ENCODE data around the gene EYA3. TPM values are rescaled to one million over a fixed set of nuclear protein-coding genes. Genes with fewer than 3 reads are reported as not detected.
A peak's percentile ranks its signal among the peaks of the same experiment; 100 is the strongest.
"Not testable (repeated sequence)": the region's sequence is repeated elsewhere in the genome, so short reads cannot be mapped to it uniquely, and the experiment has no call there.

EYA3 gene
- total RNA-seq, 2 experiments from 2014 or later: 29.5 to 32.0 TPM

DNA sequence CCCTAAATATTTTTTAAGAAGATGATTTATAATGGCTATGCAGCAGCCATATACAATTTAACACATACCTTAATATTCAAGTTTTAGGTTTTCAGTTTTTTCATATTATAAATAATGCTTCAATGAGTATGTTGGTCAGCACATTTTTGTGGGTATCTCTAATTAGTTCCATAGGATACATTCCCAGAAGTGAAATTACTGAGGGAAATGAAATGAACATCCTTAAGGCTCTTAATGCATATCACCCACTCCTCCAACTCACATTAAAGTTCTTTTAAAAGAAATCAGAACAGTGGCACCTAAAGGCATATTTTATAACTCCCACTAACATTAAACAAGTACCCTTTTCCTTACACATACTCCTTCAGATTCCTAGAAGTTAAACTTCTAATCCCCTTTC, 56.1 kb downstream of the EYA3 start:
- Mint-ChIP-seq H3K9me3 (no peaks in the 10 kb centered on the region), H3K27ac (no peak overlapping the region), H3K36me3 (ENCODE audit: low read depth) (peaks cover 7% of the 10 kb centered on the region), H3K4me3 (no peak overlapping the region), H3K27me3 (no peaks in the 10 kb centered on the region), H3K4me1 (peaks cover 9% of the 10 kb centered on the region)
- DNase-seq: no peak
- ChIA-PET POLR2A (no interaction called here), CTCF (no interaction called here)

DNA sequence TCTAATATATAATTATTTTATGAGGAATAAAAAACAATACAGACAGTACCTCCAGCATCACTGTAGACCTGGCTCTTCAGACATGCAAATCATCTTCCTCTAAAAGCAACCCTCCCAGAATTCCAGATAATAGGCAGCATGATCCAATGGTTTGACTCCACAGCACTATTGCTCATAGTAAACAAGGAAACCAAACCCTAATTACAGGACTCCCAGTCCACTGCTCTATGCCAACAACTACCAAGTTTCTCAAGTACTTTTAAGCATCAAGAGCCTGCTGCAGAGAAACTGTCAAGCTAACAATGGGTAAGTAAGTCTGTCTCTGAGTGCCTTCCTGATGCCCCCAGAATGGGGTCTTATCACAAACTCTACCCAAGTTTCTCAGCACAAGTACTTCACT, 57.2 kb downstream of the EYA3 start:
- no peak overlapping the region for H3K4me3 Mint-ChIP-seq
- no peak overlapping the region for H3K27ac Mint-ChIP-seq
- H3K36me3 Mint-ChIP-seq (ENCODE audit: low read depth): peaks cover 2% of the 10 kb centered on the region
- ChIA-PET CTCF (no interaction called here), POLR2A (no interaction called here)
- peaks cover 11% of the 10 kb centered on the region for H3K4me1 Mint-ChIP-seq
- H3K9me3 Mint-ChIP-seq: no peaks in the 10 kb centered on the region
- no peaks in the 10 kb centered on the region for H3K27me3 Mint-ChIP-seq
- DNase-seq: no peak

DNA sequence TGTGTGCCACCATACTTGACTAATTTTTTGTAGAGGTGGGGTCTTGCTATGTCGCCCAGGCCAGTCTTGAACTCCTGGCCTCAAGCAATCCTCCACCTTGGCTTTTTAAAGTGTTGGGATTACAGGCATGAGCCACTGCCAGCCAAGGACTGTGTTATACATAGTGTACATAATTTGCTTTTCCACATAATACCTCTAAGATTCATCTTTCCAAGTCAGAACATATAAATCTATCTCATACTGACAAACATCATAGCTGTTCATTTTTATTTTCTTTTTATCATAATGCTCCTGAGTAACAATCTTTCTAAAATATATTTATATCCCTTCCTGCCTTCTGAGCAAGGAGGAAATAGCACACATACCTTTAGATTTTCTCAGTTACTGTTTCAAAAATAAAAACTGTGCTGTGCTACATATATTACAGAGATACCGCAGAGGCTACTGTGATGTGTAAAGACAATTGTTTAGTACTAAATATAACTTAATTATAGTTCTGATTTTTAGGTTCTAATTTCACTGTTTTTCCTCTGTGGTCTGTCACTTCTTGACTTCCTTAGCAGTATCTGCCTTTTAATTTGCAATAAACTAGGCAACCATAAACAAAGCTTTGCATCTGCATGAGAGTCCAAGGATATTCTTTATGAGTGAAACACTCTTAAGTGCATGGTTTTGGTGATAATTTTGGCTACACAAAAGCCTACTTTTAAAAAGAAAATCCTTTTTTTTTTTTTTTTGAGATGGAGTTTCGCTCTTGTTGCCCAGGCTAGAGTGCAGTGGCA, 59.3 kb downstream of the EYA3 start:
- Mint-ChIP-seq H3K27ac (no peak overlapping the region), H3K4me1 (peaks cover 11% of the 10 kb centered on the region), H3K27me3 (no peaks in the 10 kb centered on the region), H3K9me3 (no peaks in the 10 kb centered on the region), H3K36me3 (ENCODE audit: low read depth) (peaks cover 10% of the 10 kb centered on the region), H3K4me3 (no peak overlapping the region)
- ChIA-PET CTCF (interaction anchor here (0.6 to 1.5 kb wide), 2 partner anchors 8 to 744 kb away, joined by 3 to 6 read pairs; no protein-coding TSS in a partner anchor), POLR2A (no interaction called here)
- DNase-seq: no peak

DNA sequence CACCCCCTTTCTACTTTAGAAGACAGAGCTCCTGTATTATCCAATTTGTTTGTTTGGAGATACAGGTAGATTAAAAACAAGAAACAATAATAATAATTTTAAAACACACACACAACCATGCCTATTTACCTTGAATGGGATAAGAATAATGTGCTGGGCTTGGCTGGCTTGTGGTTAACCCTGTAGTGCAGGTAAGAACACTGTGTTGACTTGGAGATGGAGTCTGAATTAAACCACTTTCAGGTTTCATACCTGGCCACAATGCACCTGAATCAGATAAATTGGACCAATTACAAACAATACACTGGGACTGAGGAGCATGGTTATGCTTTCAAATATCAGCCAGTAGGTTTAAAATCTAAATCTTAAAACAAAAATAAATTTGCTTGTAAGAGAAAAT, 60.8 kb downstream of the EYA3 start:
- H3K27me3 Mint-ChIP-seq: no peaks in the 10 kb centered on the region
- CTCF ChIA-PET: interaction anchor here (0.6 kb wide), 2 partner anchors 321 to 982 kb away, joined by 3 to 5 read pairs; no protein-coding TSS in a partner anchor
- H3K27ac Mint-ChIP-seq: no peak overlapping the region
- DNase-seq: no peak
- H3K9me3 Mint-ChIP-seq: no peaks in the 10 kb centered on the region
- POLR2A ChIA-PET: no interaction called here
- H3K36me3 Mint-ChIP-seq (ENCODE audit: low read depth): peaks cover 17% of the 10 kb centered on the region
- H3K4me1 Mint-ChIP-seq: peaks cover 11% of the 10 kb centered on the region
- no peak overlapping the region for H3K4me3 Mint-ChIP-seq

DNA sequence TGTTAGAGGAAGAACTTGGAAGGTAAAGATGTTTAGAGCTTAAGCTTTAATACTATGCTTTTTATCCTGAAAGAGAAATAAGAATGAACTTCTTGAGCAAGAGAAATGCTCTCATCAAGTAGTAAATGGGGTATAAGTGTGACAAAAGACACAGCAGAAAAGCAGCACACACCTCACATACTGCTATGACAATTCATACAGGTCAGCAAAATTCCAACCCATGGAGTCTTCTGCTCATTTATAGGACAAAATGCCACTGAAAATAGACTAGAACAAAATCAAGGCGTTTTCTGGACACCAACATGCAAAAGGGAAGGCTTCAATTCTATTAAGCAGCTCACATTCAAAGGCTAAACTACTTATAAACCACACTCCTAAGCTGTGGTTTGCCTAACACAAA, 61.2 kb downstream of the EYA3 start:
- DNase-seq: no peak
- Mint-ChIP-seq H3K4me3 (no peak overlapping the region), H3K9me3 (no peaks in the 10 kb centered on the region), H3K36me3 (ENCODE audit: low read depth) (peaks cover 17% of the 10 kb centered on the region), H3K27me3 (no peaks in the 10 kb centered on the region), H3K27ac (no peak overlapping the region), H3K4me1 (peaks cover 11% of the 10 kb centered on the region)
- ChIA-PET POLR2A (interaction anchor here (1.2 kb wide), 1 partner anchor 12 kb away, joined by 3 read pairs; no protein-coding TSS in a partner anchor), CTCF (interaction anchor here (0.6 kb wide), 2 partner anchors 321 to 981 kb away, joined by 3 to 5 read pairs; no protein-coding TSS in a partner anchor)

DNA sequence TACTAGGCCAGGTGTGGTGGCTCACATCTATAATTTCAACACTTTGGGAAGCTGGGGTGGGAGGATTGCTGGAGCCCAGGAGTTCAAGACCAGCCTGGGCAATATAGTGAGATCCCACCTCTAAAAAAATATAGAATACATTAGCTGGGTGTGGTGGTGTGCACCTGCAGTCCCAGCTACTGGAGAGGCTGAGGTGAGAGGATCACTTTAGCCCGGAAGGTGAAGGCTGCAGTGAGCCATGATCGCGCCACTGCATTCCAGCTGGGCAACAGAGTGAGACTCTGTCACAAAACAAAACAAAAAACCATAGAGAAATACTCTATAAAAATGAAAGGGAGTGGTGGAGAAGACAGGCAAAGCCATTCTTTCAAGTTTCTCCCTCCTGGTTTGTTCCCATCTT, 62.1 kb downstream of the EYA3 start:
- Mint-ChIP-seq H3K4me3 (no peak overlapping the region), H3K36me3 (ENCODE audit: low read depth) (peaks cover 17% of the 10 kb centered on the region), H3K4me1 (peaks cover 11% of the 10 kb centered on the region), H3K27me3 (no peaks in the 10 kb centered on the region), H3K27ac (no peak overlapping the region), H3K9me3 (no peaks in the 10 kb centered on the region)
- POLR2A ChIA-PET: interaction anchor here (1.2 kb wide), 1 partner anchor 13 kb away, joined by 3 read pairs; no protein-coding TSS in a partner anchor
- no peak for DNase-seq
- CTCF ChIA-PET: interaction anchor here (1.0 kb wide), 1 partner anchor 147 kb away, joined by 5 read pairs; no protein-coding TSS in a partner anchor

DNA sequence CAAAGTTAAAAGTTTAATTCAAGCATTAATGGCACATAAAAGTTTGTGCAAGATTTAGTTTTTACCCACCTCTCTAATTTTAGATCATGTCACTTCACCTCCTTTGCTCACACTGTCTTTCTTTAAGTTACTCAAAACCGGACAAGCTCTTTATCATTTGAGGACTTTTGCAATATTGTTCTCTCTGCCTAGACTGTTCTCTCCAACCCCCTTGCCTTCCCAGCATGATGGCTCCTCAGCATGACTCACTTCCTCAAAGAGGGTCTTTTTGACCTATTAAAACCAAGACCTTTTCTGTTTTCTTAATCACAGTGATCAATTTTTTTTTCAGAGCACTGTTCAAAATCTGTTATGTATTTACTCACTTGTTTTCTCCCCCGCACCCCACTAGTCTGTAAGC, 67.3 kb downstream of the EYA3 start:
- CTCF ChIA-PET: interaction anchor here (1.0 kb wide), 1 partner anchor 8 kb away, joined by 3 read pairs; no protein-coding TSS in a partner anchor
- no peaks in the 10 kb centered on the region for H3K27me3 Mint-ChIP-seq
- H3K36me3 Mint-ChIP-seq (ENCODE audit: low read depth): peaks cover 47% of the 10 kb centered on the region
- H3K9me3 Mint-ChIP-seq: no peaks in the 10 kb centered on the region
- no peak overlapping the region for H3K4me3 Mint-ChIP-seq
- H3K27ac Mint-ChIP-seq: peak overlapping the region; percentile 41
- H3K4me1 Mint-ChIP-seq: peaks cover 8% of the 10 kb centered on the region
- POLR2A ChIA-PET: interaction anchor here (0.5 kb wide), 1 partner anchor 608 kb away, joined by 3 read pairs; no protein-coding TSS in a partner anchor
- DNase-seq: no peak

DNA sequence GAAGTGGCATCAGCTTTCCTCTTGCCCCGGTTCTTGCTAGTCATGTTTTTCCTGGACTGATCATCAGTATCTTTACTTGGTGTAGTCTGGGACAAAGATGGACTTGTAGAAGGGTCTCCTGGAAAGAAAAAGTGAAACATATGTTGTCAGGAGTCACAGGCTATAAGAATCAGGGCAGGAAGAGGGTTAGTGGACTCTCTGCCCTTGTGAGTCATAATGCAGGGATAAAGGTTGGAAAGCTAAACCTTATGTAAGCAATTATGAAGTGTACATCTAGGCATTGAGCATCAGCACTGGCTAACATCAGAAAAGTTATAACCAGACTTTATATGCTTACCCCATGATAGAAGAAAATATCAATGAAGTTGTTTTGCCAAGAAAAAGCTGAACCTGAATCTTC, 77.4 kb downstream of the EYA3 start:
- ChIA-PET CTCF (interaction anchor here (1.0 kb wide), 1 partner anchor 30 kb away, joined by 3 read pairs; no protein-coding TSS in a partner anchor), POLR2A (no interaction called here)
- H3K27ac Mint-ChIP-seq: no peak overlapping the region
- H3K4me1 Mint-ChIP-seq: no peaks in the 10 kb centered on the region
- no peak overlapping the region for H3K4me3 Mint-ChIP-seq
- H3K36me3 Mint-ChIP-seq (ENCODE audit: low read depth): peaks cover 38% of the 10 kb centered on the region
- H3K9me3 Mint-ChIP-seq: no peaks in the 10 kb centered on the region
- H3K27me3 Mint-ChIP-seq: no peaks in the 10 kb centered on the region
- no peak for DNase-seq

DNA sequence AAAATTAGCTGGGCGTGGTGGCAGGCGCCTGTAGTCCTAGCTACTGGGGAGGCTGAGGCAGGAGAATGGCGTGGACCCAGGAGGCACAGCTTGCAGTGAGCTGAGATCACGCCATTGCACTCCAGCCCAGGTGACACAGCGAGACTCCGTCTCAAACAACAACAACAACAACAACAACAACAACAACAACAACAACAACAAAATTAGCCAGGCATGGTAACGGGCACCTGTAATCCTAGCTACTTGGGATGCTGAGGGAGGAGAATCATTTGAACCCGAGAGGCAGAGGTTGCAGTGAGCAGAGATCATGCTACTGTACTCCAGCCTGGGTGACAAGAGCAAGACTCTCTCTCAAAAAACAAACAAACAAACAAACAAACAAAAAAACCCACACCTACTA, 85.3 kb downstream of the EYA3 start:
- not testable (repeated sequence) for H3K9me3 Mint-ChIP-seq, DNase-seq, H3K4me1 Mint-ChIP-seq, H3K4me3 Mint-ChIP-seq, H3K27ac Mint-ChIP-seq, H3K27me3 Mint-ChIP-seq
- peaks cover 36% of the 10 kb centered on the region for H3K36me3 Mint-ChIP-seq (ENCODE audit: low read depth)
- ChIA-PET POLR2A (interaction anchor here (1.3 kb wide), 1 partner anchor 16 kb away, joined by 3 read pairs; no protein-coding TSS in a partner anchor), CTCF (interaction anchor here (0.8 to 0.9 kb wide), 3 partner anchors 11 to 21 kb away, joined by 3 read pairs; no protein-coding TSS in a partner anchor)

DNA sequence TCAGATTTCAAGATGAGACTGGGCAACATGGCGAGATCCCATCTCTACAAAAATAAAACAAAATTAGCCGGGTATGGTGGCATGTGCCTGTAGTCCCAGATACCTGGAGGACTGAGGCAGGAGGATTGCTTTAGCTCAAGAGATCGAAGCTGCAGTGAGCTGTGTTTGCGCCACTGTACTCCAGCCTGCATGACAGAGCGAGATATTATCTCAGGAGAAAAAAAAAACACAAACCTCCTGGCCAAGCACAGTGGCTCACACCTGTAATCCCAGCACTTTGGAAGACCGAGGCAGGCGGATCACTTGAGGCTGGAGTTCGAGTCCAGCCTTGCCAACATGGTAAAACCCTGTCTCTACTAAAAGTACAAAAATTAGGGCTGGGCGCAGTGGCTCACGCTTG, 85.8 kb downstream of the EYA3 start:
- Mint-ChIP-seq H3K27me3 (no peaks in the 10 kb centered on the region), H3K27ac (no peak overlapping the region), H3K9me3 (no peaks in the 10 kb centered on the region), H3K4me1 (no peaks in the 10 kb centered on the region), H3K4me3 (no peak overlapping the region), H3K36me3 (ENCODE audit: low read depth) (peaks cover 41% of the 10 kb centered on the region)
- DNase-seq: no peak
- POLR2A ChIA-PET: no interaction called here
- CTCF ChIA-PET: interaction anchor here (0.7 to 0.9 kb wide), 3 partner anchors 10 to 645 kb away, joined by 3 read pairs; no protein-coding TSS in a partner anchor

DNA sequence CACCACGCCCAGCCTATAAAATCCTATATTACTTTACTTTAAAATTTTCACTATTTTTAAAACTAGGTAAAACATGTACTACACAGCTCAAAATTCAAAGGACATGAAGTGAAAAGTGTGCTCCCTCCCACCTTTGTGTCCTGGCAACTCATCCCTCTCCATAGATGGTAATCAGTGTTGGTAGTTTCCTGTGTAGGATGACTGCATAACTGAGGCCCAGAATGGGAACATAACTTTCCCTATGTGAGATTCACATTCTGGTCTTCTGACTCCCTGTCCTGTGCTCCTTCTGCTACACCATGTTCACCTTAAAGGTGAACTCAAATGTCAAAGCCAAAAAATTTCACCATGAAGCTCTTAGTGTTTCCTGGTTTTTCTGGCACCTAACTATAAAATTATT, 89.4 kb downstream of the EYA3 start:
- POLR2A ChIA-PET: no interaction called here
- no peaks in the 10 kb centered on the region for H3K27me3 Mint-ChIP-seq
- no peak for DNase-seq

DNA sequence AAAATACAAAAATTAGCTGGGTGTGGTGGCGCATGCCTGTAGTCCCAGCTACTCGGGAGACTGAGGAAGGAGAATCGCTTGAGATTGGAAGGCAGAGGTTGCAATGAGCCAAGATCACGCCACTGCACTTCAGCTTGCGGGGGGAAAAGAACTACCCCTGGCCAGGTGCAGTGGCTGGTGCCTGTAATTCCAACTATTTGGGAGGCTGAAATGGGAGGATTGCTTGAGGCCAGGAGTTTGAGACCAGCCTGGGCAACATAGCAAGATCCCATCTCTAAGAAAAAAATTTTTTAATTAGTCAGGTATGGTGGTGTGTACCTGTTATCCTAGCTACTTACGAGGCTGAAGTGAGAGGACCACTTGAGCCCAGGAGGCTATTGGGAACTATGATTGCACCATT, 93.9 kb downstream of the EYA3 start:
- Mint-ChIP-seq H3K4me1 (peaks cover 35% of the 10 kb centered on the region), H3K36me3 (ENCODE audit: low read depth) (peaks cover 61% of the 10 kb centered on the region)
- POLR2A ChIA-PET: not testable (repeated sequence)

More for the DNA sequence above, 89.4 kb downstream of the EYA3 start:
- CTCF ChIA-PET: no interaction called here
- no peak overlapping the region for H3K27ac Mint-ChIP-seq
- peaks cover 2% of the 10 kb centered on the region for H3K4me1 Mint-ChIP-seq
- no peaks in the 10 kb centered on the region for H3K9me3 Mint-ChIP-seq
- H3K4me3 Mint-ChIP-seq: no peak overlapping the region
- peaks cover 48% of the 10 kb centered on the region for H3K36me3 Mint-ChIP-seq (ENCODE audit: low read depth)

DNA sequence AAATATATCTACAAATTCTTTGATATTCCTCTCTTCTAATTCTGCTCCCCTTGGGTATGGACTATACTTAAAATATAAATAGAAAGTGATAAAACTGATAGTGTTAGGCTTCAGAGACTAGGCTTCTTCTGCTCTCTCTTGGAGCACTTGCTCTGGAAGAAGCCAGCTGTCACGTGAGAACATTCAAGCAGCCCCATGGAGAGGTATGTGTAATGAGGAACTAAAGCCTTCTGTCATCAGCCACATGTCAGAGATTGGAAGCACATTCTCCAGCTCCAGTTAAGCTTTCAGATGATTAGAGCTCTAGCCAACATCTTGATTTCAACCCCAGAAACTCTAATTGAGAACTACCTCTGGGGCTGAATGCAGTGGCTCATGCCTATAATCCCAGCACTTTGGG, 94.3 kb downstream of the EYA3 start:
- ChIA-PET POLR2A (interaction anchor here (0.6 kb wide), 1 partner anchor 730 kb away, joined by 3 read pairs; no protein-coding TSS in a partner anchor), CTCF (interaction anchor here (3.9 kb wide), 1 partner anchor 94 kb away, joined by 11 read pairs; the partner anchor contains the start of gene EYA3)
- no peak for DNase-seq
- no peak overlapping the region for H3K27ac Mint-ChIP-seq
- no peaks in the 10 kb centered on the region for H3K9me3 Mint-ChIP-seq
- peaks cover 35% of the 10 kb centered on the region for H3K4me1 Mint-ChIP-seq
- H3K4me3 Mint-ChIP-seq: no peak overlapping the region
- H3K27me3 Mint-ChIP-seq: no peaks in the 10 kb centered on the region
- H3K36me3 Mint-ChIP-seq (ENCODE audit: low read depth): peaks cover 63% of the 10 kb centered on the region

More for the DNA sequence above, 93.9 kb downstream of the EYA3 start:
- not testable (repeated sequence) for DNase-seq, H3K27me3 Mint-ChIP-seq, H3K9me3 Mint-ChIP-seq, H3K27ac Mint-ChIP-seq, H3K4me3 Mint-ChIP-seq
- CTCF ChIA-PET: interaction anchor here (1.3 kb wide), 1 partner anchor 137 kb away, joined by 4 read pairs; no protein-coding TSS in a partner anchor
